Smooth muscle cell (in vitro differentiated cells): ENCODE measurements around the gene MDM2. TPM values are rescaled to one million over a fixed set of nuclear protein-coding genes. Genes with fewer than 3 reads are reported as not detected.

ENCODE experiments used
- DNase-seq: peaks from one replicate; lab custom pipeline; 2025; ENCODE audit not compliant: unreplicated experiment; lab: John Stamatoyannopoulos, UW
- H2AFZ ChIP-seq: fragments of 200-600 bp; sonication (generic); 2 replicates; pipeline ENCODE4 v1.6.0; 2016; ENCODE audit warnings: antibody characterized with exemption, low read depth, mild to moderate bottlenecking
- H3F3A ChIP-seq: fragments of 200-600 bp; sonication (generic); 2 replicates; pipeline ENCODE4 v1.6.0; 2017; ENCODE audit warnings: antibody characterized with exemption, low read depth
- H3K27ac ChIP-seq: fragments of 200-600 bp; sonication (generic); 2 replicates; pipeline ENCODE4 v1.5.1; 2016; ENCODE audit warnings: low read depth, mild to moderate bottlenecking
- H3K27me3 ChIP-seq: fragments of 200-600 bp; sonication (generic); 2 replicates; pipeline ENCODE4 v1.6.1; 2016; ENCODE audit warnings: low read depth, mild to moderate bottlenecking
- H3K36me3 ChIP-seq: fragments of 200-600 bp; sonication (generic); 2 replicates; pipeline ENCODE4 v1.5.1; 2016; ENCODE audit warnings: low read depth
- H3K4me1 ChIP-seq: fragments of 200-600 bp; sonication (generic); 2 replicates; pipeline ENCODE4 v1.5.1; 2016; ENCODE audit warnings: low read depth
- H3K4me2 ChIP-seq: fragments of 200-600 bp; sonication (generic); 2 replicates; pipeline ENCODE4 v1.6.0; 2016; ENCODE audit warnings: mild to moderate bottlenecking
- H3K4me3 ChIP-seq: fragments of 200-600 bp; sonication (generic); 2 replicates; pipeline ENCODE4 v1.5.1; 2016; ENCODE audit warnings: mild to moderate bottlenecking
- H3K79me2 ChIP-seq: fragments of 200-600 bp; sonication (generic); 2 replicates; pipeline ENCODE4 v1.6.0; 2016; ENCODE audit warnings: low read depth, mild to moderate bottlenecking
- H3K9ac ChIP-seq: fragments of 200-600 bp; sonication (generic); 2 replicates; pipeline ENCODE4 v1.6.0; 2016; ENCODE audit warnings: low read depth
- H3K9me3 ChIP-seq: fragments of 200-600 bp; sonication (generic); replicated peaks from 2 replicates; pipeline ENCODE4 v1.5.1; 2016; ENCODE audit warnings: low read depth
- H4K20me1 ChIP-seq: fragments of 200-600 bp; sonication (generic); 2 replicates; pipeline ENCODE4 v1.6.0; 2016; ENCODE audit warnings: low read depth
- CTCF ChIP-seq: fragments of 200-600 bp; sonication (generic); IDR thresholded peaks from 2 replicates; pipeline ENCODE4 v1.5.1; 2017; ENCODE audit warnings: borderline replicate concordance, mild to moderate bottlenecking, antibody characterized with exemption; ENCODE audit not compliant: insufficient read depth, poor library complexity, severe bottlenecking
- WGBS: methylation state at CpG from one replicate; pipeline ENCODE4 v1.1.7; 2016; ENCODE audit warnings: low lambda C conversion rate; 5-methylcytosine and 5-hydroxymethylcytosine counted together
- polyA plus RNA-seq: library from polyadenylated mRNA; unstranded; fragments of >200 nt; fragmentation: Nextera tagmentation; extraction: Ambion mirVana; gene quantifications from 2 replicates; pipeline ENCODE4 v1.2.1, GENCODE V29; 2016
- total RNA-seq: library from RNA; depleted of rRNA; stranded (reverse); fragments of >200 nt; gene quantifications from 2 replicates; pipeline ENCODE4 v1.2.3, GENCODE V29; 2014

The MDM2 gene
- total and polyA plus RNA-seq, 2 experiments from 2014 or later, result 43.4 to 189 TPM

- no peak overlapping the region for H2AFZ ChIP-seq
- H3K4me3 ChIP-seq, result no peak overlapping the region
- no peaks in the 10 kb centered on the region for H3K27me3 ChIP-seq
- H3K79me2 ChIP-seq, result no peaks in the 10 kb centered on the region
- no peaks in the 10 kb centered on the region for H3K4me1 ChIP-seq
- no peaks in the 10 kb centered on the region for H3K36me3 ChIP-seq
- DNase-seq, result no peak
- H4K20me1 ChIP-seq, result no peaks in the 10 kb centered on the region
- no peak overlapping the region for H3K27ac ChIP-seq
- no peak overlapping the region for H3K4me2 ChIP-seq
- TF ChIP-seq CTCF, result no peak
- no peaks in the 10 kb centered on the region for H3F3A ChIP-seq
- no peak overlapping the region for H3K9ac ChIP-seq
- no peaks in the 10 kb centered on the region for H3K9me3 ChIP-seq
- 98% methylated on average over 7 of the region's 7 CpGs for WGBS
Measured at GRCh38 chr12:68767191-68767590, 40.8 kb upstream of the MDM2 start.

- no peaks in the 10 kb centered on the region for H3K79me2 ChIP-seq
Measured at GRCh38 chr12:68768431-68768939, 39.5 kb upstream of the MDM2 start.

GRCh38 chr12:68769941-68770340 lies 38.0 kb upstream of the MDM2 start:
- no peak overlapping the region for H3K27ac ChIP-seq
- no peaks in the 10 kb centered on the region for H3F3A ChIP-seq
- no peaks in the 10 kb centered on the region for H4K20me1 ChIP-seq
- H2AFZ ChIP-seq, result no peak overlapping the region
- no peaks in the 10 kb centered on the region for H3K36me3 ChIP-seq
- no peaks in the 10 kb centered on the region for H3K4me1 ChIP-seq
- no peak for DNase-seq
- no peak overlapping the region for H3K4me3 ChIP-seq
- H3K27me3 ChIP-seq, result no peaks in the 10 kb centered on the region
- TF ChIP-seq CTCF, result no peak
- no peak overlapping the region for H3K4me2 ChIP-seq
- no peaks in the 10 kb centered on the region for H3K9me3 ChIP-seq
- H3K9ac ChIP-seq, result no peak overlapping the region
- H3K79me2 ChIP-seq, result no peaks in the 10 kb centered on the region
- WGBS, result 93% methylated on average over 1 of the region's 1 CpG

More at GRCh38 chr12:68768431-68768939, 39.5 kb upstream of the MDM2 start:
- Histone ChIP-seq H3F3A (no peaks in the 10 kb centered on the region), H4K20me1 (no peaks in the 10 kb centered on the region), H2AFZ (no peak overlapping the region), H3K4me1 (no peaks in the 10 kb centered on the region), H3K9ac (no peak overlapping the region), H3K4me2 (no peak overlapping the region), H3K4me3 (no peak overlapping the region), H3K27me3 (no peaks in the 10 kb centered on the region), H3K27ac (no peak overlapping the region), H3K9me3 (no peaks in the 10 kb centered on the region), H3K36me3 (no peaks in the 10 kb centered on the region)
- no peak for DNase-seq
- 95% methylated on average over 4 of the region's 4 CpGs for WGBS
- no peak for TF ChIP-seq CTCF

GRCh38 chr12:68771223-68771925 lies 36.6 kb upstream of the MDM2 start:
- Histone ChIP-seq H3K4me1 (no peaks in the 10 kb centered on the region), H3K79me2 (no peaks in the 10 kb centered on the region), H3K9me3 (no peaks in the 10 kb centered on the region), H2AFZ (no peak overlapping the region), H4K20me1 (no peaks in the 10 kb centered on the region), H3K4me2 (no peak overlapping the region), H3K27me3 (no peaks in the 10 kb centered on the region), H3F3A (no peaks in the 10 kb centered on the region), H3K36me3 (no peaks in the 10 kb centered on the region), H3K9ac (no peak overlapping the region), H3K27ac (no peak overlapping the region), H3K4me3 (no peak overlapping the region)
- DNase-seq, result no peak
- 83% methylated on average over 5 of the region's 5 CpGs for WGBS
- TF ChIP-seq CTCF, result no peak
